Loucy (cell line): ENCODE measurements around the gene ACCS.

Source experiments
- EZH2phosphoT487 ChIP-seq: fragments of 200-600 bp; IDR thresholded peaks from 2 replicates; pipeline ENCODE4 v1.6.1; 2018; ENCODE audit warnings: antibody characterized with exemption, mild to moderate bottlenecking, moderate library complexity, borderline replicate concordance
- TF ChIP-seq, protein P1 (sequence below): fragments of 200-600 bp; sonication (generic); conservative IDR thresholded peaks from 2 replicates; pipeline ENCODE4 v1.5.1; 2014; ENCODE audit warnings: mild to moderate bottlenecking, antibody characterized with exemption, low read length

GRCh38 chr11:44058275-44058674, 7.8 kb upstream of the ACCS start:
- TF ChIP-seq EZH2phosphoT487 = no peak
- TF ChIP-seq, protein P1, sequence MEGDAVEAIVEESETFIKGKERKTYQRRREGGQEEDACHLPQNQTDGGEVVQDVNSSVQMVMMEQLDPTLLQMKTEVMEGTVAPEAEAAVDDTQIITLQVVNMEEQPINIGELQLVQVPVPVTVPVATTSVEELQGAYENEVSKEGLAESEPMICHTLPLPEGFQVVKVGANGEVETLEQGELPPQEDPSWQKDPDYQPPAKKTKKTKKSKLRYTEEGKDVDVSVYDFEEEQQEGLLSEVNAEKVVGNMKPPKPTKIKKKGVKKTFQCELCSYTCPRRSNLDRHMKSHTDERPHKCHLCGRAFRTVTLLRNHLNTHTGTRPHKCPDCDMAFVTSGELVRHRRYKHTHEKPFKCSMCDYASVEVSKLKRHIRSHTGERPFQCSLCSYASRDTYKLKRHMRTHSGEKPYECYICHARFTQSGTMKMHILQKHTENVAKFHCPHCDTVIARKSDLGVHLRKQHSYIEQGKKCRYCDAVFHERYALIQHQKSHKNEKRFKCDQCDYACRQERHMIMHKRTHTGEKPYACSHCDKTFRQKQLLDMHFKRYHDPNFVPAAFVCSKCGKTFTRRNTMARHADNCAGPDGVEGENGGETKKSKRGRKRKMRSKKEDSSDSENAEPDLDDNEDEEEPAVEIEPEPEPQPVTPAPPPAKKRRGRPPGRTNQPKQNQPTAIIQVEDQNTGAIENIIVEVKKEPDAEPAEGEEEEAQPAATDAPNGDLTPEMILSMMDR = no peak
